MM.1S (cell line): ENCODE data around the gene FMO5.

ENCODE experiments used
- CTCF ChIP-seq: fragments of 300-600 bp; sonication (generic); IDR thresholded peaks from 2 replicates; pipeline ENCODE4 v1.5.1; 2016; ENCODE audit warnings: antibody characterized with exemption, low read length, mixed read lengths
- EZH2phosphoT487 ChIP-seq: fragments of 300-600 bp; sonication (generic); IDR thresholded peaks from 2 replicates; pipeline ENCODE4 v1.6.1; 2018; ENCODE audit warnings: antibody characterized with exemption, low read length

- TF ChIP-seq CTCF (no peak), EZH2phosphoT487 (no peak)
Measured at GRCh38 chr1:147252540-147252939, 27.4 kb upstream of the FMO5 start.
